Thyroid gland (tissue), 4 donors: ENCODE measurements around the gene GPR18.

Source experiments
- CTCF ChIP-seq, 6 experiments: fragments of 200-600 bp in 3 of 6; fragments of 450-650 bp in 3 of 6; sonication (generic) in 3 of 6; IDR thresholded peaks; one replicate each; pipeline ENCODE4 v1.5.1; 2016 to 2019; ENCODE audit warnings: antibody characterized with exemption in 6 of 6, mild to moderate bottlenecking in 2 of 6, inconsistent platforms in 1 of 6, moderate library complexity in 1 of 6
- POLR2A ChIP-seq, 2 donors: fragments of 450-650 bp; IDR thresholded peaks; one replicate each; pipeline ENCODE4 v1.6.1; 2017; ENCODE audit warnings: antibody characterized with exemption in 2 of 2, mild to moderate bottlenecking in 2 of 2, moderate library complexity in 1 of 2

DNA sequence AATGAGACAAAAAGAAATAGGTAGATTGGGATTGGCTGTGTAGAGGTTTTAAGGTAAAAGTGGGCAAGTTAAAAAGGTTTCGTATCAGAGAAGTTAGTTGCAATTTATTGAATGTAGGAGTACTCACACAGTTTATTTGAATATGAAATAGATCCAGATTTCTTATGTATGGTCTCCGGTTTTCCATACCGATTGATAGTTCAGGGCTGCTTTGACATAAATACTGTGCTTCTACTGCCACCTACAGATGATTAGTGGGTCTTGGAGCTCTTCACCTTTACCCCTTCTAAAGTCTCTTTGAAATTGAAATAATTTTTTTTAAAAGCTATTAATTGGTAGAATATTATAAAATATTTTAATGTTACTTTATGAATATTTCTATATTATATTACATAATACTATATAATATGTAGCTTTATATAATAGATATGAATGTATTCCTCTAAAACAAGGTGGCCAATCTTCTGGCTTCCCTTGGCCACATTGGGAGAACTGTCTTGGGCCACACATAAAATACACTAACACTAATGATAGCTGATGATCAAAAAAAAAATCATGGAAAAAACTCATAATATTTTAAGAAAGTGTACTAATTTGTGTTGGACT is 7.7 kb upstream of the GPR18 start:
- peak in 5 of 6 experiments; percentile 31 to 73 (median 67) for TF ChIP-seq CTCF (IDR thresholded peaks at IDR 0.05)
- TF ChIP-seq POLR2A (IDR thresholded peaks at IDR 0.05) = no peak
